ENCODE results near the gene USP17L24.
"Not testable (repeated sequence)": the region's sequence is repeated elsewhere in the genome, so short reads cannot be mapped to it uniquely, and the experiment has no call there.

Gene USP17L24, protein sequence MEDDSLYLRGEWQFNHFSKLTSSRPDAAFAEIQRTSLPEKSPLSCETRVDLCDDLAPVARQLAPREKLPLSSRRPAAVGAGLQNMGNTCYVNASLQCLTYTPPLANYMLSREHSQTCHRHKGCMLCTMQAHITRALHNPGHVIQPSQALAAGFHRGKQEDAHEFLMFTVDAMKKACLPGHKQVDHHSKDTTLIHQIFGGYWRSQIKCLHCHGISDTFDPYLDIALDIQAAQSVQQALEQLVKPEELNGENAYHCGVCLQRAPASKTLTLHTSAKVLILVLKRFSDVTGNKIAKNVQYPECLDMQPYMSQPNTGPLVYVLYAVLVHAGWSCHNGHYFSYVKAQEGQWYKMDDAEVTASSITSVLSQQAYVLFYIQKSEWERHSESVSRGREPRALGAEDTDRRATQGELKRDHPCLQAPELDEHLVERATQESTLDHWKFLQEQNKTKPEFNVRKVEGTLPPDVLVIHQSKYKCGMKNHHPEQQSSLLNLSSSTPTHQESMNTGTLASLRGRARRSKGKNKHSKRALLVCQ

DNA sequence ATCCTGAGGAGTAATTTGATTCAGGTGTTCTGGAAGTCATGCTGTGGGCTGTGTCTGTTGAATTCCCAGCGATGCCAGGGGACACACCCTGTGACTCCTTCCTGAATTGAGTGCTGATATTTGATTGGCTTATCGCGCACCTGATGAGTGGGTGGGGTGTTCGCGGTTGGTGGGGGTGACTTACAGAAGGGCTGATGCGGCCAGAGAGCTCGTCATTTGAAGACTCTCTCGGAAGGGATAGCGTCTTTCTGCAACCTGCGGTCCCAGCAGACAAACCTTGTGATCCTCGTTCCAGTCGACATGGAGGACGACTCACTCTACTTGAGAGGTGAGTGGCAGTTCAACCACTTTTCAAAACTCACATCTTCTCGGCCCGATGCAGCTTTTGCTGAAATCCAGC, at the start of gene USP17L24:
Gene USP17L24 (plus strand): TSS at position 301 of the 400 bp plus-strand sequence. CDS start 0 bp downstream, at position 301.
- DNase-seq (ENCODE audit: low read depth in 2 of 3, low spot score in 1 of 3), result not testable (repeated sequence)

DNA sequence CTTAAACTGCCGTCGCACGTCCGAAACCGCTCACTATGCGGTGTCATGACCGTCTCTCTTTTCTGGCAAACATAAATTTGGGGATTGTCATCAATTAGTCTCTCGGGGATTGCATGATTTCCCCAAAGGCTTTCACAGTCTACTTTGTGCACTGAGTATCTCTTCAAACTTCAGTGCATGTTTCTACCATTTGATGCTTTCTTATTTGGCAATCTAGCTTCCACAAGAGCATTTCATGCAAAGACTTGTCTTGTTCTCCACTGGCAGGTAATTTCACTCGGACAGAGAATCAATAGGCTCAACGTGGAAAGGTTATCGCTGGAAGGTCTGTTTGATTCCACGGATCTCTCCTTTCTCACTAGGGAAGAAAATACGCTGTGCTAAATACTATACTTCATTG, 774 bp upstream of the USP17L24 start:
- DNase-seq (ENCODE audit: low read depth in 2 of 3, low spot score in 1 of 3), result not testable (repeated sequence)

DNA sequence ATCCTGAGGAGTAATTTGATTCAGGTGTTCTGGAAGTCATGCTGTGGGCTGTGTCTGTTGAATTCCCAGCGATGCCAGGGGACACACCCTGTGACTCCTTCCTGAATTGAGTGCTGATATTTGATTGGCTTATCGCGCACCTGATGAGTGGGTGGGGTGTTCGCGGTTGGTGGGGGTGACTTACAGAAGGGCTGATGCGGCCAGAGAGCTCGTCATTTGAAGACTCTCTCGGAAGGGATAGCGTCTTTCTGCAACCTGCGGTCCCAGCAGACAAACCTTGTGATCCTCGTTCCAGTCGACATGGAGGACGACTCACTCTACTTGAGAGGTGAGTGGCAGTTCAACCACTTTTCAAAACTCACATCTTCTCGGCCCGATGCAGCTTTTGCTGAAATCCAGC, 4.6 kb downstream of the USP17L24 start, which contains the start of gene USP17L25:
Gene USP17L25 (plus strand): TSS at position 301 of the 400 bp plus-strand sequence. CDS start 0 bp downstream, at position 301.
- not testable (repeated sequence) for DNase-seq (ENCODE audit: low read depth in 2 of 3, low spot score in 1 of 3)

DNA sequence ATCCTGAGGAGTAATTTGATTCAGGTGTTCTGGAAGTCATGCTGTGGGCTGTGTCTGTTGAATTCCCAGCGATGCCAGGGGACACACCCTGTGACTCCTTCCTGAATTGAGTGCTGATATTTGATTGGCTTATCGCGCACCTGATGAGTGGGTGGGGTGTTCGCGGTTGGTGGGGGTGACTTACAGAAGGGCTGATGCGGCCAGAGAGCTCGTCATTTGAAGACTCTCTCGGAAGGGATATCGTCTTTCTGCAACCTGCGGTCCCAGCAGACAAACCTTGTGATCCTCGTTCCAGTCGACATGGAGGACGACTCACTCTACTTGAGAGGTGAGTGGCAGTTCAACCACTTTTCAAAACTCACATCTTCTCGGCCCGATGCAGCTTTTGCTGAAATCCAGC, 9.4 kb downstream of the USP17L24 start, which contains the start of gene USP17L26:
Gene USP17L26 (plus strand): TSS at position 301 of the 400 bp plus-strand sequence. CDS start 0 bp downstream, at position 301.
- DNase-seq (ENCODE audit: low read depth in 2 of 3, low spot score in 1 of 3), result not testable (repeated sequence)

DNA sequence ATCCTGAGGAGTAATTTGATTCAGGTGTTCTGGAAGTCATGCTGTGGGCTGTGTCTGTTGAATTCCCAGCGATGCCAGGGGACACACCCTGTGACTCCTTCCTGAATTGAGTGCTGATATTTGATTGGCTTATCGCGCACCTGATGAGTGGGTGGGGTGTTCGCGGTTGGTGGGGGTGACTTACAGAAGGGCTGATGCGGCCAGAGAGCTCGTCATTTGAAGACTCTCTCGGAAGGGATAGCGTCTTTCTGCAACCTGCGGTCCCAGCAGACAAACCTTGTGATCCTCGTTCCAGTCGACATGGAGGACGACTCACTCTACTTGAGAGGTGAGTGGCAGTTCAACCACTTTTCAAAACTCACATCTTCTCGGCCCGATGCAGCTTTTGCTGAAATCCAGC, 14.1 kb downstream of the USP17L24 start, which contains the start of gene USP17L5:
Gene USP17L5 (plus strand): TSS at position 301 of the 400 bp plus-strand sequence. CDS start 0 bp downstream, at position 301.
- DNase-seq (ENCODE audit: low read depth in 2 of 3, low spot score in 1 of 3), result not testable (repeated sequence)

DNA sequence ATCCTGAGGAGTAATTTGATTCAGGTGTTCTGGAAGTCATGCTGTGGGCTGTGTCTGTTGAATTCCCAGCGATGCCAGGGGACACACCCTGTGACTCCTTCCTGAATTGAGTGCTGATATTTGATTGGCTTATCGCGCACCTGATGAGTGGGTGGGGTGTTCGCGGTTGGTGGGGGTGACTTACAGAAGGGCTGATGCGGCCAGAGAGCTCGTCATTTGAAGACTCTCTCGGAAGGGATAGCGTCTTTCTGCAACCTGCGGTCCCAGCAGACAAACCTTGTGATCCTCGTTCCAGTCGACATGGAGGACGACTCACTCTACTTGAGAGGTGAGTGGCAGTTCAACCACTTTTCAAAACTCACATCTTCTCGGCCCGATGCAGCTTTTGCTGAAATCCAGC, 18.9 kb downstream of the USP17L24 start, which contains the start of gene USP17L27:
Gene USP17L27 (plus strand): TSS at position 301 of the 400 bp plus-strand sequence. CDS start 0 bp downstream, at position 301.
- DNase-seq (ENCODE audit: low read depth in 2 of 3, low spot score in 1 of 3), result not testable (repeated sequence)

DNA sequence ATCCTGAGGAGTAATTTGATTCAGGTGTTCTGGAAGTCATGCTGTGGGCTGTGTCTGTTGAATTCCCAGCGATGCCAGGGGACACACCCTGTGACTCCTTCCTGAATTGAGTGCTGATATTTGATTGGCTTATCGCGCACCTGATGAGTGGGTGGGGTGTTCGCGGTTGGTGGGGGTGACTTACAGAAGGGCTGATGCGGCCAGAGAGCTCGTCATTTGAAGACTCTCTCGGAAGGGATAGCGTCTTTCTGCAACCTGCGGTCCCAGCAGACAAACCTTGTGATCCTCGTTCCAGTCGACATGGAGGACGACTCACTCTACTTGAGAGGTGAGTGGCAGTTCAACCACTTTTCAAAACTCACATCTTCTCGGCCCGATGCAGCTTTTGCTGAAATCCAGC, 23.6 kb downstream of the USP17L24 start, which contains the start of gene USP17L28:
Gene USP17L28 (plus strand): TSS at position 301 of the 400 bp plus-strand sequence. CDS start 0 bp downstream, at position 301.
- DNase-seq (ENCODE audit: low read depth in 2 of 3, low spot score in 1 of 3), result not testable (repeated sequence)

DNA sequence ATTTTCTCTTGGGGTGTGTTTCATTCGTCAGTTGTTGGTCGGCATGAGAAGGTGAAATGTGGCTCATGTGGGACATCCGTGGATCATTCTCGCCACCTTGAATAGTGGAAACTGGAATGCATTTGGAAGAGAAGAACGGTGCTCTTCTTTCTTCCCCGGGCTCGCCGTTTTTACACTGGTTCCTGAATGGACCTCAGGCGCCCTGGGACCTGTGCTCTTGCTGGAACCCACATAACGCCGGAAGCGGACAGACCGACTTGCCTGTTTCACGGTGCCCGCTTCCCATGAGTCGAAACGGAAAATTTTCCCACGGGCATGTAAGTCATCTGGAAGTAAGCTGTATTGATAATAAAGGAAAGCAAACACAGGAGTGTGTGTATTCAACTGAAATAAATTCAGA, 25.9 kb downstream of the USP17L24 start:
- not testable (repeated sequence) for DNase-seq (ENCODE audit: low read depth in 2 of 3, low spot score in 1 of 3)

DNA sequence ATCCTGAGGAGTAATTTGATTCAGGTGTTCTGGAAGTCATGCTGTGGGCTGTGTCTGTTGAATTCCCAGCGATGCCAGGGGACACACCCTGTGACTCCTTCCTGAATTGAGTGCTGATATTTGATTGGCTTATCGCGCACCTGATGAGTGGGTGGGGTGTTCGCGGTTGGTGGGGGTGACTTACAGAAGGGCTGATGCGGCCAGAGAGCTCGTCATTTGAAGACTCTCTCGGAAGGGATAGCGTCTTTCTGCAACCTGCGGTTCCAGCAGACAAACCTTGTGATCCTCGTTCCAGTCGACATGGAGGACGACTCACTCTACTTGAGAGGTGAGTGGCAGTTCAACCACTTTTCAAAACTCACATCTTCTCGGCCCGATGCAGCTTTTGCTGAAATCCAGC, 28.4 kb downstream of the USP17L24 start, which contains the start of gene USP17L29:
Gene USP17L29 (plus strand): TSS at position 301 of the 400 bp plus-strand sequence. CDS start 0 bp downstream, at position 301.
- DNase-seq (ENCODE audit: low read depth in 2 of 3, low spot score in 1 of 3), result not testable (repeated sequence)

DNA sequence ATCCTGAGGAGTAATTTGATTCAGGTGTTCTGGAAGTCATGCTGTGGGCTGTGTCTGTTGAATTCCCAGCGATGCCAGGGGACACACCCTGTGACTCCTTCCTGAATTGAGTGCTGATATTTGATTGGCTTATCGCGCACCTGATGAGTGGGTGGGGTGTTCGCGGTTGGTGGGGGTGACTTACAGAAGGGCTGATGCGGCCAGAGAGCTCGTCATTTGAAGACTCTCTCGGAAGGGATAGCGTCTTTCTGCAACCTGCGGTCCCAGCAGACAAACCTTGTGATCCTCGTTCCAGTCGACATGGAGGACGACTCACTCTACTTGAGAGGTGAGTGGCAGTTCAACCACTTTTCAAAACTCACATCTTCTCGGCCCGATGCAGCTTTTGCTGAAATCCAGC, 37.9 kb downstream of the USP17L24 start, which contains the start of gene USP17L30:
Gene USP17L30 (plus strand): TSS at position 301 of the 400 bp plus-strand sequence. CDS start 0 bp downstream, at position 301.
- not testable (repeated sequence) for DNase-seq (ENCODE audit: low read depth in 2 of 3, low spot score in 1 of 3)
